Liver (tissue), 9 donors: ENCODE data around the gene TMBIM6. TPM values are rescaled to one million over a fixed set of nuclear protein-coding genes. Genes with fewer than 3 reads are reported as not detected.
A peak's percentile ranks its signal among the peaks of the same experiment; 100 is the strongest.

Source experiments
- DNase-seq: peaks from one replicate; pipeline ENCODE4 v3.0.0-alpha.2; 2017; ENCODE audit warnings: low spot score
- H3K27ac ChIP-seq, 2 donors: one replicate each; pipeline ENCODE4 v1.7.0; 2013; ENCODE audit warnings: inconsistent platforms in 2 of 2, low read length in 2 of 2, control low read depth in 1 of 2, low read depth in 1 of 2, mild to moderate bottlenecking in 1 of 2
- H3K27me3 ChIP-seq, 4 donors: one replicate each; pipeline versions ENCODE4 v1.6.1 to v1.7.0; 2013; ENCODE audit warnings: low read length in 3 of 4, inconsistent platforms in 1 of 4, mild to moderate bottlenecking in 1 of 4, moderate library complexity in 1 of 4; ENCODE audit not compliant: control insufficient read depth in 4 of 4, insufficient read depth in 4 of 4
- H3K36me3 ChIP-seq, 4 donors: one replicate each; pipeline versions ENCODE4 v1.6.1 to v1.7.0; 2013; ENCODE audit warnings: low read length in 3 of 4, mild to moderate bottlenecking in 3 of 4, low read depth in 1 of 4, moderate library complexity in 1 of 4; ENCODE audit not compliant: control insufficient read depth in 4 of 4, insufficient read depth in 3 of 4
- H3K4me1 ChIP-seq, 4 donors: one replicate each; pipeline versions ENCODE4 v1.6.1 to v1.7.0; 2013; ENCODE audit warnings: low read length in 3 of 4, mild to moderate bottlenecking in 3 of 4, moderate library complexity in 1 of 4; ENCODE audit not compliant: control insufficient read depth in 4 of 4, insufficient read depth in 4 of 4
- H3K4me3 ChIP-seq, 3 donors: one replicate each; pipeline versions ENCODE4 v1.6.1 to v1.7.0; 2013; ENCODE audit warnings: low read length in 3 of 3, control low read depth in 1 of 3, low read depth in 1 of 3, mild to moderate bottlenecking in 1 of 3
- H3K9ac ChIP-seq, 2 donors: one replicate each; pipeline ENCODE4 v1.7.0; 2013; ENCODE audit warnings: low read length in 2 of 2, mild to moderate bottlenecking in 2 of 2, moderate library complexity in 2 of 2, control low read depth in 1 of 2, low read depth in 1 of 2
- H3K9me3 ChIP-seq, 4 donors: one replicate each; pipeline versions ENCODE4 v1.6.1 to v1.7.0; 2013; ENCODE audit warnings: low read length in 3 of 4; ENCODE audit not compliant: control insufficient read depth in 4 of 4
- EGR1 ChIP-seq, 2 donors: IDR thresholded peaks; 2 replicates each; pipeline ENCODE4 v1.6.1; 2016 to 2018; ENCODE audit warnings: antibody characterized with exemption in 2 of 2, low read depth in 2 of 2
- FOXA1 ChIP-seq: IDR thresholded peaks from 2 replicates; pipeline ENCODE4 v1.6.1; 2016; ENCODE audit warnings: antibody characterized with exemption
- FOXA2 ChIP-seq: IDR thresholded peaks from 2 replicates; pipeline ENCODE4 v1.6.1; 2016; ENCODE audit warnings: antibody characterized with exemption
- GABPA ChIP-seq, 2 donors: IDR thresholded peaks in 1 of 2; conservative IDR thresholded peaks in 1 of 2; 2 replicates each; pipeline ENCODE4 v1.6.1; 2016; ENCODE audit warnings: antibody characterized with exemption in 2 of 2, mild to moderate bottlenecking in 1 of 2, moderate library complexity in 1 of 2
- HNF4A ChIP-seq, 2 donors: conservative IDR thresholded peaks; 2 replicates each; pipeline ENCODE4 v1.6.1; 2016; ENCODE audit warnings: antibody characterized with exemption in 2 of 2, mild to moderate bottlenecking in 2 of 2
- HNF4G ChIP-seq: IDR thresholded peaks from 2 replicates; pipeline ENCODE4 v1.6.1; 2016; ENCODE audit warnings: antibody characterized with exemption
- JUND ChIP-seq, 2 donors: IDR thresholded peaks; 2 replicates each; pipeline ENCODE4 v1.6.1; 2016; ENCODE audit warnings: antibody characterized with exemption in 2 of 2
- NR2F2 ChIP-seq: IDR thresholded peaks from 2 replicates; pipeline ENCODE4 v1.6.1; 2016; ENCODE audit warnings: antibody characterized with exemption
- RAD21 ChIP-seq, 2 donors: IDR thresholded peaks; 2 replicates each; pipeline ENCODE4 v1.6.1; 2016; ENCODE audit warnings: antibody characterized with exemption in 2 of 2, mild to moderate bottlenecking in 2 of 2
- RXRA ChIP-seq, 2 donors: IDR thresholded peaks; 2 replicates each; pipeline ENCODE4 v1.6.1; 2017 to 2018; ENCODE audit warnings: antibody characterized with exemption in 2 of 2, mild to moderate bottlenecking in 1 of 2
- SP1 ChIP-seq: IDR thresholded peaks from 2 replicates; pipeline ENCODE4 v1.6.1; 2018; ENCODE audit warnings: antibody characterized with exemption, mild to moderate bottlenecking
- TAF1 ChIP-seq: conservative IDR thresholded peaks from 2 replicates; pipeline ENCODE4 v1.6.1; 2016; ENCODE audit warnings: antibody characterized with exemption, mild to moderate bottlenecking
- YY1 ChIP-seq: IDR thresholded peaks from 2 replicates; pipeline ENCODE4 v1.6.1; 2016; ENCODE audit warnings: antibody characterized with exemption, mild to moderate bottlenecking
- WGBS: extraction: QIAGEN DNeasy Blood & Tissue Kit; methylation state at CpG from one replicate; pipeline ENCODE4 v1.1.7; 2013; 5-methylcytosine and 5-hydroxymethylcytosine counted together
- polyA plus RNA-seq, 2 donors: library from polyadenylated mRNA; stranded (reverse) in 1 of 2; unstranded in 1 of 2; fragments of 200-250 nt in 1 of 2; fragments of >200 nt in 1 of 2; fragmentation: Nextera tagmentation in 1 of 2; extraction: Ambion mirVana in 1 of 2; gene quantifications; one replicate each; pipeline versions ENCODE4 v1.2.1 to v1.2.3, GENCODE V29; 2013 to 2015
- total RNA-seq, 2 donors: library from RNA; depleted of rRNA; stranded (reverse); fragments of >200 nt; gene quantifications; one replicate each; pipeline ENCODE4 v1.2.3, GENCODE V29; 2014
- TF ChIP-seq, protein P1 (sequence below): IDR thresholded peaks from 2 replicates; pipeline ENCODE4 v1.6.1; 2016; ENCODE audit warnings: antibody characterized with exemption
- TF ChIP-seq, protein P2 (sequence below): IDR thresholded peaks from 2 replicates; pipeline ENCODE4 v1.6.1; 2016; ENCODE audit warnings: antibody characterized with exemption
- TF ChIP-seq, protein P3 (sequence below): fragments of 150-350 bp; IDR thresholded peaks from 2 replicates; pipeline ENCODE4 v1.5.1; 2017; ENCODE audit warnings: improper control_type of control experiment, low read depth, low read length; ENCODE audit not compliant: missing input control
- TF ChIP-seq, protein P4 (sequence below): IDR thresholded peaks from 2 replicates; pipeline ENCODE4 v1.6.1; 2016; ENCODE audit warnings: antibody characterized with exemption, mild to moderate bottlenecking
- donor health status: healthy.
- donor health status: healthy.
- donor health status: healthy.
- donor health status: healthy.
- donor health status: healthy.

The TMBIM6 gene
- total and polyA plus RNA-seq, 4 donors = 464 to 1,207 (median 713) TPM

DNA sequence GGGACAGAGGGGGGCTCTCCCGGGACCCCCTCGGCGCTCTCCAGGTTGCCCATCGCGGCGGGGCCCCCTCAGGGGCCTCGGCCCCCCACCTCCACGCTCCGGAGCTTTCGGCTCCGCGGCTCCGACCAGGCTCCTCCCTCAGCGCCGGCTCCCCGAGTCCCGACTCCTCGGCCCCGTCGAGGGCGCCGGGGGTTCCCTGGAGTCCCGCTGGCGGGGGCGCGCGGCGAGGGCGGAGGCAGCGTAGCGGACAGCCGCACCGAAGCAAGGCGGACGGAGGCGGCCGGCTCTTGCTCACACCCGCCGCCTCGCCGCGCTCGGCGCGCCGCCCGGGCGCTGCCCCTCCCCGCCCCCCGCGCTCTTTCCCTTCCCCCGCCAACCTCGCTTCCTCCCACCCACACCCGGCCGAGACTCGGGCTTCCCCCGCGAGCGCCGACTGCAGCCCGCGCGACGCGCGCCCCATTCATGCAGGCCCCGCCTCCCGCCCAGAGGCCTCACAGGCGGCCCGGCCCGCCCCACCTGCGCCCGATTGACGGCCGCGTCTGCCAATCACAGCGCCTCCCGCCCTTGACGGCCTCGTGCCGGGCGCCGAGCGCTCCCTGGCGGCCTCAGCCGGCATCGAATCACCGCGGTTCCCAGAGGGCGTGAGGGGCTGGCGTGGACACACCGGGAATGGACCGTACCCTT is 34.1 kb upstream of the TMBIM6 start, which contains the start of gene FMNL3:
TSS of gene FMNL3 (minus strand) at position 278 of the 684 bp plus-strand sequence. CDS start at position 53, 225 bp downstream.
- under 1% methylated on average over 93 of the region's 93 CpGs for WGBS
- Histone ChIP-seq H3K9ac (peak within 1 kb of the TSS in 1 of 2 donors; percentile 56), H3K36me3 (no peaks in the 10 kb centered on the region), H3K4me3 (peak within 1 kb of the TSS in 2 of 3 donors; percentile 46 to 66), H3K27ac (peak within 1 kb of the TSS; percentile 63 to 68), H3K27me3 (no peaks in the 10 kb centered on the region), H3K9me3 (no peaks in the 10 kb centered on the region), H3K4me1 (peaks cover 3 to 4% (median 3%) of the 10 kb centered on the region in 4 donors)
- TF ChIP-seq, protein P1, sequence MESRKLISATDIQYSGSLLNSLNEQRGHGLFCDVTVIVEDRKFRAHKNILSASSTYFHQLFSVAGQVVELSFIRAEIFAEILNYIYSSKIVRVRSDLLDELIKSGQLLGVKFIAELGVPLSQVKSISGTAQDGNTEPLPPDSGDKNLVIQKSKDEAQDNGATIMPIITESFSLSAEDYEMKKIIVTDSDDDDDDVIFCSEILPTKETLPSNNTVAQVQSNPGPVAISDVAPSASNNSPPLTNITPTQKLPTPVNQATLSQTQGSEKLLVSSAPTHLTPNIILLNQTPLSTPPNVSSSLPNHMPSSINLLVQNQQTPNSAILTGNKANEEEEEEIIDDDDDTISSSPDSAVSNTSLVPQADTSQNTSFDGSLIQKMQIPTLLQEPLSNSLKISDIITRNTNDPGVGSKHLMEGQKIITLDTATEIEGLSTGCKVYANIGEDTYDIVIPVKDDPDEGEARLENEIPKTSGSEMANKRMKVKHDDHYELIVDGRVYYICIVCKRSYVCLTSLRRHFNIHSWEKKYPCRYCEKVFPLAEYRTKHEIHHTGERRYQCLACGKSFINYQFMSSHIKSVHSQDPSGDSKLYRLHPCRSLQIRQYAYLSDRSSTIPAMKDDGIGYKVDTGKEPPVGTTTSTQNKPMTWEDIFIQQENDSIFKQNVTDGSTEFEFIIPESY = no peak
- TF ChIP-seq, protein P2, sequence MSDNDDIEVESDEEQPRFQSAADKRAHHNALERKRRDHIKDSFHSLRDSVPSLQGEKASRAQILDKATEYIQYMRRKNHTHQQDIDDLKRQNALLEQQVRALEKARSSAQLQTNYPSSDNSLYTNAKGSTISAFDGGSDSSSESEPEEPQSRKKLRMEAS = peak; percentile 75
- no peak for TF ChIP-seq HNF4G
- TF ChIP-seq FOXA1 = no peak
- no peak for TF ChIP-seq YY1
- no peak for TF ChIP-seq TAF1
- TF ChIP-seq FOXA2 = no peak
- TF ChIP-seq, protein P3, sequence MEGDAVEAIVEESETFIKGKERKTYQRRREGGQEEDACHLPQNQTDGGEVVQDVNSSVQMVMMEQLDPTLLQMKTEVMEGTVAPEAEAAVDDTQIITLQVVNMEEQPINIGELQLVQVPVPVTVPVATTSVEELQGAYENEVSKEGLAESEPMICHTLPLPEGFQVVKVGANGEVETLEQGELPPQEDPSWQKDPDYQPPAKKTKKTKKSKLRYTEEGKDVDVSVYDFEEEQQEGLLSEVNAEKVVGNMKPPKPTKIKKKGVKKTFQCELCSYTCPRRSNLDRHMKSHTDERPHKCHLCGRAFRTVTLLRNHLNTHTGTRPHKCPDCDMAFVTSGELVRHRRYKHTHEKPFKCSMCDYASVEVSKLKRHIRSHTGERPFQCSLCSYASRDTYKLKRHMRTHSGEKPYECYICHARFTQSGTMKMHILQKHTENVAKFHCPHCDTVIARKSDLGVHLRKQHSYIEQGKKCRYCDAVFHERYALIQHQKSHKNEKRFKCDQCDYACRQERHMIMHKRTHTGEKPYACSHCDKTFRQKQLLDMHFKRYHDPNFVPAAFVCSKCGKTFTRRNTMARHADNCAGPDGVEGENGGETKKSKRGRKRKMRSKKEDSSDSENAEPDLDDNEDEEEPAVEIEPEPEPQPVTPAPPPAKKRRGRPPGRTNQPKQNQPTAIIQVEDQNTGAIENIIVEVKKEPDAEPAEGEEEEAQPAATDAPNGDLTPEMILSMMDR = peak; percentile 94
- peak; percentile 60 for TF ChIP-seq SP1
- TF ChIP-seq HNF4A (conservative IDR thresholded peaks at IDR 0.05) = no peak
- TF ChIP-seq EGR1 (IDR thresholded peaks at IDR 0.05; ENCODE audit: low read depth in 2 of 2) = no peak
- TF ChIP-seq RAD21 (IDR thresholded peaks at IDR 0.05) = peak; percentile 91
- TF ChIP-seq, protein P4, sequence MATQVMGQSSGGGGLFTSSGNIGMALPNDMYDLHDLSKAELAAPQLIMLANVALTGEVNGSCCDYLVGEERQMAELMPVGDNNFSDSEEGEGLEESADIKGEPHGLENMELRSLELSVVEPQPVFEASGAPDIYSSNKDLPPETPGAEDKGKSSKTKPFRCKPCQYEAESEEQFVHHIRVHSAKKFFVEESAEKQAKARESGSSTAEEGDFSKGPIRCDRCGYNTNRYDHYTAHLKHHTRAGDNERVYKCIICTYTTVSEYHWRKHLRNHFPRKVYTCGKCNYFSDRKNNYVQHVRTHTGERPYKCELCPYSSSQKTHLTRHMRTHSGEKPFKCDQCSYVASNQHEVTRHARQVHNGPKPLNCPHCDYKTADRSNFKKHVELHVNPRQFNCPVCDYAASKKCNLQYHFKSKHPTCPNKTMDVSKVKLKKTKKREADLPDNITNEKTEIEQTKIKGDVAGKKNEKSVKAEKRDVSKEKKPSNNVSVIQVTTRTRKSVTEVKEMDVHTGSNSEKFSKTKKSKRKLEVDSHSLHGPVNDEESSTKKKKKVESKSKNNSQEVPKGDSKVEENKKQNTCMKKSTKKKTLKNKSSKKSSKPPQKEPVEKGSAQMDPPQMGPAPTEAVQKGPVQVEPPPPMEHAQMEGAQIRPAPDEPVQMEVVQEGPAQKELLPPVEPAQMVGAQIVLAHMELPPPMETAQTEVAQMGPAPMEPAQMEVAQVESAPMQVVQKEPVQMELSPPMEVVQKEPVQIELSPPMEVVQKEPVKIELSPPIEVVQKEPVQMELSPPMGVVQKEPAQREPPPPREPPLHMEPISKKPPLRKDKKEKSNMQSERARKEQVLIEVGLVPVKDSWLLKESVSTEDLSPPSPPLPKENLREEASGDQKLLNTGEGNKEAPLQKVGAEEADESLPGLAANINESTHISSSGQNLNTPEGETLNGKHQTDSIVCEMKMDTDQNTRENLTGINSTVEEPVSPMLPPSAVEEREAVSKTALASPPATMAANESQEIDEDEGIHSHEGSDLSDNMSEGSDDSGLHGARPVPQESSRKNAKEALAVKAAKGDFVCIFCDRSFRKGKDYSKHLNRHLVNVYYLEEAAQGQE = no peak
- DNase-seq = peak; percentile 99

DNA sequence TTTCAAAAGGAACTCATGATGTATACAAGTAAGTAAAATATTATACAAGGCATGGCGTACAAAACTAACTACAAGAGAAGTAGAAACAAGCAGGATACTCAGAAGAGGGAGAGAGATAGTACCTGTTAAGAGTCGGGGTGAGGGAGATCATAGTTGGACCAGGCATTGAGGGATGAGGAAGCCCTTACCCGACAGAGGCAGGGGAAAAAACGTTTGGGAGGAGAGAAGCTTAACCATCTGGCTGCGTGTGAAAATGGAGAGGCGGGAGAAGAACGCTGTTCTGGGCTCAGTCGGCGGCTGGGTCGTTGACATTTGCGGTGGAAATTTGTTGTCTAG is 33.6 kb upstream of the TMBIM6 start:
- 50% methylated on average over 11 of the region's 11 CpGs for WGBS
- Histone ChIP-seq H3K36me3 (no peaks in the 10 kb centered on the region), H3K4me1 (peaks cover 3 to 4% (median 3%) of the 10 kb centered on the region in 4 donors), H3K9me3 (no peaks in the 10 kb centered on the region), H3K27me3 (no peaks in the 10 kb centered on the region), H3K9ac (no peak overlapping the region), H3K27ac (no peak overlapping the region), H3K4me3 (no peak overlapping the region)
- TF ChIP-seq HNF4G (no peak), SP1 (no peak), HNF4A (conservative IDR thresholded peaks at IDR 0.05) (no peak), FOXA2 (no peak), GABPA (IDR thresholded peaks at IDR 0.05 in 1 of 2, conservative IDR thresholded peaks at IDR 0.05 in 1 of 2) (no peak), FOXA1 (no peak), JUND (IDR thresholded peaks at IDR 0.05) (no peak), NR2F2 (no peak), RXRA (IDR thresholded peaks at IDR 0.05) (no peak), YY1 (no peak)
- TF ChIP-seq, protein P4 = no peak
- TF ChIP-seq, protein P3 = no peak
- TF ChIP-seq, protein P2 = no peak
- no peak for DNase-seq
